GM21390 (cell line): ENCODE data around the gene KLHL29.

Source experiments
- ATAC-seq: cut with Tn5 transposase; IDR thresholded peaks from one replicate; pipeline ENCODE4 v1.9.1; 2021; ENCODE audit not compliant: unreplicated experiment

Gene KLHL29

GRCh38 chr2:23751747-23752265 lies 366.8 kb downstream of the KLHL29 start:
- no peak for ATAC-seq

GRCh38 chr2:23753291-23754010 lies 368.5 kb downstream of the KLHL29 start:
- ATAC-seq: no peak

GRCh38 chr2:23754970-23755369 lies 370.0 kb downstream of the KLHL29 start:
- no peak for ATAC-seq

DNA sequence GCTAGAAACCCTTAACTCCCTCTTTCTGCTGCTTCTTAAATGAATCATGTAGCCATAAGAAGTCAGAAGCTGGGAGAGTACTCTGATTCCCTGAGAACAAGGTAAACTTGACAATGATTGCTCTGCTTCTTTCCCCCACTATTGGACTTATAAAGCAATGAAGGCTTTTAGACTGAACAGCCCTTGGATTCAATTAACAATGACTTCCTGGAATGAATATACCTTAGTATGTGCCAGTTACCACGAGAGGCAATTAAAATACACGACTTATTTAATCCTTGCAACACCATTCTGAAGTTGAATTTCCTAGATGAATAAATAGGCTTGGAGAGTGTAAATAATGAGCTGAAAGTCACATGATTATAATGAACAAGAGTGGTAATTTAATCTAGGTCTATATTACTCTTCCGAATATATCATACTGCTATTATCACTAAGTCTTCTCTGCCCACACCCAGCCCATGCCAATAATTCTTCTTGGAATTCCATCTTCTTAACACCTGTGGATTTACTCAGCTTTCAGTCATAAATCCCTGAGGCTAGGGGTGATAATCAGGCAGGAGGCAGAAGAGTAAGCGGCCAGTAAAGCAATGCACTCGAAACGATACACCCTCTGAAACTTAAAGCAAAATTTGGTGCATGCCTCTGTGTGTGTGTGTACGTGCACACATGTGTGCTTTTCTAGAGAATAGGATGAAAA lies 371.8 kb downstream of the KLHL29 start:
- no peak for ATAC-seq

GRCh38 chr2:23757686-23758433 lies 372.9 kb downstream of the KLHL29 start:
- ATAC-seq: no peak
